K562 (cell line): ENCODE data around the gene KCNQ5. TPM values are rescaled to one million over a fixed set of nuclear protein-coding genes. Genes with fewer than 3 reads are reported as not detected.
"Not testable (repeated sequence)": the region's sequence is repeated elsewhere in the genome, so short reads cannot be mapped to it uniquely, and the experiment has no call there.

Experiments
- ATAC-seq: fragments of 200-7000 bp; cut with Tn5 transposase; 3 replicates; pipeline ENCODE4 v1.9.1; 2020; ENCODE audit warnings: moderate library complexity
- BruUV-seq: library from RNA; stranded (reverse); fragments of 400-500 nt; replicated peaks from 2 replicates; lab custom pipeline; 2021; lab: Mats Ljungman, UMichigan
- CTCF ChIA-PET: fragments of 300-600 bp; formaldehyde crosslinking; extraction: SDS; loops from one replicate; lab custom pipeline; 2021; ENCODE audit warnings: low intra/inter-chr PET ratio; lab: Yijun Ruan, JAX
- POLR2A ChIA-PET: fragments of 300-600, 350-650 bp; sonication (Branson Sonifier 250); formaldehyde crosslinking; extraction: SDS; loops from one replicate; lab custom pipeline; 2021; ENCODE audit warnings: antibody characterized with exemption, inconsistent platforms; lab: Yijun Ruan, JAX
- DNase-seq, 4 experiments: peaks; one replicate each; pipeline versions ENCODE4 v3.0.0 to v3.0.0-alpha.2; 2011 to 2018; ENCODE audit warnings: low spot score in 3 of 4, mixed read lengths in 3 of 4; ENCODE audit errors: extremely low read depth in 1 of 4
- FAIRE-seq: peaks from 2 replicates; lab custom pipeline; 2011; peaks lifted over from hg19 to GRCh38; lab: Jason Lieb, UNC
- H2AFZ ChIP-seq: 2 replicates; pipeline ENCODE4 v1.6.0; 2011; ENCODE audit warnings: low read depth, low read length, control low read depth, inconsistent platforms
- H3K27ac ChIP-seq: fragments of 200-600 bp; 3 replicates; pipeline ENCODE4 v1.8.0; 2011; ENCODE audit warnings: low read depth, mild to moderate bottlenecking, control low read depth, inconsistent platforms, low read length, moderate library complexity, mixed read lengths; ENCODE audit errors: extremely low read depth
- H3K27me3 ChIP-seq, 2 experiments: fragments of 300-600 bp in 1 of 2; 2 replicates in 1 of 2; 3 replicates in 1 of 2; pipeline versions ENCODE4 v1.6.0 to v1.8.0; 2011; ENCODE audit warnings: inconsistent platforms in 2 of 2, low read length in 2 of 2, mild to moderate bottlenecking in 1 of 2, mixed read lengths in 1 of 2, moderate library complexity in 1 of 2; ENCODE audit not compliant: control insufficient read depth in 2 of 2, insufficient read depth in 2 of 2
- H3K36me3 ChIP-seq: fragments of 300-600 bp; 3 replicates; pipeline ENCODE4 v1.8.0; 2011; ENCODE audit warnings: mild to moderate bottlenecking, low read length, inconsistent platforms; ENCODE audit not compliant: control insufficient read depth, insufficient read depth
- H3K4me1 ChIP-seq, 2 experiments: fragments of 200-600 bp in 1 of 2; replicated peaks in 1 of 2; 2 replicates in 1 of 2; 3 replicates in 1 of 2; pipeline versions ENCODE4 v1.5.1 to v1.8.0; 2011; ENCODE audit warnings: inconsistent platforms in 2 of 2, low read length in 2 of 2, mild to moderate bottlenecking in 1 of 2, mixed read lengths in 1 of 2, moderate library complexity in 1 of 2; ENCODE audit not compliant: control insufficient read depth in 2 of 2, insufficient read depth in 2 of 2
- H3K4me2 ChIP-seq: 2 replicates; pipeline ENCODE4 v1.6.1; 2011; ENCODE audit warnings: low read length, control low read depth, inconsistent platforms, mixed read lengths; ENCODE audit not compliant: insufficient read depth
- H3K4me3 ChIP-seq: fragments of 200-600 bp; sonication (generic), shearing (Covaris generic); 2 replicates; pipeline ENCODE4 v1.5.1; 2016; ENCODE audit warnings: control low read depth, inconsistent platforms
- H3K79me2 ChIP-seq: fragments of 200-600 bp; 3 replicates; pipeline ENCODE4 v1.8.0; 2011; ENCODE audit warnings: low read length, inconsistent platforms; ENCODE audit not compliant: control insufficient read depth, insufficient read depth
- H3K9ac ChIP-seq, 2 experiments: 2 replicates each; pipeline versions ENCODE4 v1.6.0 to v1.6.1; 2011; ENCODE audit warnings: low read depth in 2 of 2, low read length in 2 of 2, control low read depth in 1 of 2, inconsistent platforms in 1 of 2, mild to moderate bottlenecking in 1 of 2, mixed read lengths in 1 of 2; ENCODE audit not compliant: insufficient read depth in 1 of 2
- H3K9me1 ChIP-seq: one replicate; pipeline ENCODE4 v1.6.0; 2011; ENCODE audit warnings: inconsistent platforms, mild to moderate bottlenecking, low read length, moderate library complexity; ENCODE audit not compliant: control insufficient read depth, insufficient read depth
- H3K9me3 ChIP-seq: replicated peaks from 2 replicates; pipeline ENCODE4 v1.5.1; 2011; ENCODE audit warnings: low read depth, low read length, inconsistent platforms; ENCODE audit not compliant: control insufficient read depth, insufficient read depth
- H4K20me1 ChIP-seq: replicated peaks from 2 replicates; pipeline ENCODE4 v1.6.1; 2011; ENCODE audit warnings: low read length, inconsistent platforms, mixed read lengths; ENCODE audit not compliant: control insufficient read depth, insufficient read depth
- FOXA3 ChIP-seq, 2 experiments: fragments of 450-650 bp in 1 of 2; sonication (generic) in 1 of 2; formaldehyde crosslinking; IDR thresholded peaks in 1 of 2; conservative IDR thresholded peaks in 1 of 2; 2 replicates each; pipeline versions ENCODE4 v1.4.0 to v1.8.0; 2020 to 2022; ENCODE audit warnings: mild to moderate bottlenecking in 2 of 2, missing genetic modification reagents in 1 of 2
- GABPA ChIP-seq: fragments of 200-800 bp; sonication (Bioruptor generic); conservative IDR thresholded peaks from 2 replicates; pipeline ENCODE4 v1.6.1; 2016; ENCODE audit warnings: low read depth, missing genetic modification characterization, missing compliant biosample characterization
- ZNF146 ChIP-seq: IDR thresholded peaks from one replicate; pipeline ENCODE4 v1.6.1; 2018; ENCODE audit warnings: missing compliant biosample characterization; ENCODE audit not compliant: unreplicated experiment
- WGBS: fragments of 100-300 bp; shearing (Covaris generic); methylation state at CpG from one replicate; pipeline ENCODE4 v1.1.6; 2016; ENCODE audit warnings: low coverage, mixed read lengths; ENCODE audit not compliant: insufficient coverage; ENCODE audit errors: missing lambda C conversion rate; 5-methylcytosine and 5-hydroxymethylcytosine counted together
- in situ Hi-C: fragments of 300-500 bp; cut with MboI; formaldehyde crosslinking; loops from 4 replicates; pipeline ENCODE4 v1.15.0; 2018; ENCODE audit warnings: inconsistent platforms, mixed read lengths
- intact Hi-C: fragments of 100-400 bp; cut with micrococcal nuclease; formaldehyde crosslinking; loops from 2 replicates; pipeline ENCODE4 v1.14.2; 2022
- polyA plus RNA-seq, 8 experiments: library from polyadenylated mRNA; depleted of rRNA in 4 of 8; stranded (reverse) in 5 of 8; unstranded in 3 of 8; fragments of >200 nt; fragmentation: Nextera tagmentation in 2 of 8; fragmentation: Illumina TruSeq in 1 of 8; extraction: Ambion mirVana in 2 of 8; extraction: Trizol in 1 of 8; gene quantifications; 2 replicates each; pipeline versions ENCODE4 v1.2.1 to v1.2.3, GENCODE V29; 2011 to 2014; ENCODE audit warnings: inconsistent platforms in 1 of 8, missing spikeins in 1 of 8
- total RNA-seq, 7 experiments: library from RNA; depleted of rRNA in 6 of 7; stranded (reverse); fragments of >200 nt in 6 of 7; fragmentation: Illumina TruSeq in 2 of 7; extraction: Trizol in 2 of 7; gene quantifications; 2 replicates each; pipeline versions ENCODE4 v1.2.1 to v1.2.3, GENCODE V29; 2011 to 2021; ENCODE audit warnings: low replicate concordance in 1 of 7
- TF ChIP-seq, protein P1 (sequence below), 2 experiments: fragments of 450-650 bp in 1 of 2; sonication (generic) in 1 of 2; formaldehyde crosslinking in 1 of 2; IDR thresholded peaks; 2 replicates each; pipeline versions ENCODE4 v1.7.1 to v1.9.0; 2016 to 2022; ENCODE audit warnings: inconsistent platforms in 1 of 2, mild to moderate bottlenecking in 1 of 2, missing genetic modification reagents in 1 of 2

The KCNQ5 gene
- total and polyA plus RNA-seq, 9 of the 15 experiments (the other 6 are each of a cell fraction or from before 2014, with no cell fraction given) = 0.31 to 5.9 (median 2.6) TPM

DNA sequence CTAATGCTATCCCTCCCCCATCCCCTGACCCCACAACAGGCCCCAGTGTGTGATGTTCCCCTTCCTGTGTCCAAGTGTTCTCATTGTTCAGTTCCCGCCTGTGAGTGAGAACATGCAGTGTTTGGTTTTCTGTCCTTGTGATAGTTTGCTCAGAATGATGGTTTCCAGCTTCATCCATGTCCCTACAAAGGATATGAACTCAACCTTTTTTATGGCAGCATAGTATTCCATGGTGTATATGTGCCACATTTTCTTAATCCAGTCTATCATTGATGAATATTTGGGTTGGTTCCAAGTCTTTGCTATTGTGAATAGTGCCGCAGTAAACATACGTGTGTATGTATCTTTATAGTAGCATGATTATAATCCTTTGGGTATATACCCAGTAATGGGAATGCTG, 356.9 kb downstream of the KCNQ5 start:
- FAIRE-seq, H3K4me3 ChIP-seq, H3K9me3 ChIP-seq, H3K27me3 ChIP-seq, in situ Hi-C loops, H3K9ac ChIP-seq, H3K4me2 ChIP-seq, H3K36me3 ChIP-seq, H3K4me1 ChIP-seq: not testable (repeated sequence)
- WGBS = 27% methylated on average over 3 of the region's 3 CpGs
- TF ChIP-seq ZNF146 (CRISPR knock-in tag) = peak; percentile 40
- TF ChIP-seq, all 486 proteins: peak for 1; not testable (repeated sequence) for 485
- H3K79me2 ChIP-seq, CTCF ChIA-PET, H3K9me1 ChIP-seq, intact Hi-C loops, ATAC-seq, H2AFZ ChIP-seq, DNase-seq, POLR2A ChIA-PET, H4K20me1 ChIP-seq, BruUV-seq, H3K27ac ChIP-seq: not testable (repeated sequence)

- H3K27ac ChIP-seq, H3K36me3 ChIP-seq, H3K9me1 ChIP-seq, CTCF ChIA-PET, H3K27me3 ChIP-seq, H3K4me3 ChIP-seq, H3K4me2 ChIP-seq, POLR2A ChIA-PET, H2AFZ ChIP-seq, FAIRE-seq, H4K20me1 ChIP-seq, H3K79me2 ChIP-seq, H3K9ac ChIP-seq, in situ Hi-C loops, ATAC-seq, H3K9me3 ChIP-seq, H3K4me1 ChIP-seq, BruUV-seq: not testable (repeated sequence)
- DNase-seq = peak in 1 of 4 experiments; percentile 38
- intact Hi-C loops = loop anchor here (5.0 kb wide), 1 partner anchor 362 kb away; the partner anchor contains the start of gene KCNQ5
- WGBS = 8% methylated on average over 13 of the region's 13 CpGs
- TF ChIP-seq GABPA (peak; percentile 22; the same call in 1 of the 2 replicates), FOXA3 (CRISPR knock-in tag; conservative IDR thresholded peaks at IDR 0.05 in 1 of 2, IDR thresholded peaks at IDR 0.05 in 1 of 2) (0 out of 4 replicates have a peak, but pooled peaks of 1 of the 2 experiments have one; percentile 21)
- TF ChIP-seq, protein P1, sequence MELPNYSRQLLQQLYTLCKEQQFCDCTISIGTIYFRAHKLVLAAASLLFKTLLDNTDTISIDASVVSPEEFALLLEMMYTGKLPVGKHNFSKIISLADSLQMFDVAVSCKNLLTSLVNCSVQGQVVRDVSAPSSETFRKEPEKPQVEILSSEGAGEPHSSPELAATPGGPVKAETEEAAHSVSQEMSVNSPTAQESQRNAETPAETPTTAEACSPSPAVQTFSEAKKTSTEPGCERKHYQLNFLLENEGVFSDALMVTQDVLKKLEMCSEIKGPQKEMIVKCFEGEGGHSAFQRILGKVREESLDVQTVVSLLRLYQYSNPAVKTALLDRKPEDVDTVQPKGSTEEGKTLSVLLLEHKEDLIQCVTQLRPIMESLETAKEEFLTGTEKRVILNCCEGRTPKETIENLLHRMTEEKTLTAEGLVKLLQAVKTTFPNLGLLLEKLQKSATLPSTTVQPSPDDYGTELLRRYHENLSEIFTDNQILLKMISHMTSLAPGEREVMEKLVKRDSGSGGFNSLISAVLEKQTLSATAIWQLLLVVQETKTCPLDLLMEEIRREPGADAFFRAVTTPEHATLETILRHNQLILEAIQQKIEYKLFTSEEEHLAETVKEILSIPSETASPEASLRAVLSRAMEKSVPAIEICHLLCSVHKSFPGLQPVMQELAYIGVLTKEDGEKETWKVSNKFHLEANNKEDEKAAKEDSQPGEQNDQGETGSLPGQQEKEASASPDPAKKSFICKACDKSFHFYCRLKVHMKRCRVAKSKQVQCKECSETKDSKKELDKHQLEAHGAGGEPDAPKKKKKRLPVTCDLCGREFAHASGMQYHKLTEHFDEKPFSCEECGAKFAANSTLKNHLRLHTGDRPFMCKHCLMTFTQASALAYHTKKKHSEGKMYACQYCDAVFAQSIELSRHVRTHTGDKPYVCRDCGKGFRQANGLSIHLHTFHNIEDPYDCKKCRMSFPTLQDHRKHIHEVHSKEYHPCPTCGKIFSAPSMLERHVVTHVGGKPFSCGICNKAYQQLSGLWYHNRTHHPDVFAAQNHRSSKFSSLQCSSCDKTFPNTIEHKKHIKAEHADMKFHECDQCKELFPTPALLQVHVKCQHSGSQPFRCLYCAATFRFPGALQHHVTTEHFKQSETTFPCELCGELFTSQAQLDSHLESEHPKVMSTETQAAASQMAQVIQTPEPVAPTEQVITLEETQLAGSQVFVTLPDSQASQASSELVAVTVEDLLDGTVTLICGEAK (IDR thresholded peaks at IDR 0.05) = peak; percentile 21; the same call in 1 of the 2 replicates
- TF ChIP-seq, protein P1 (CRISPR knock-in tag; IDR thresholded peaks at IDR 0.05) = not testable (repeated sequence)
Measured at GRCh38 chr6:72984189-72984831, 362.4 kb downstream of the KCNQ5 start.
